ENCODE measurements around the gene DBP.

GRCh38 chr19:48595833-48596232 lies 41.3 kb downstream of the DBP start:
- TF ChIP-seq REST (IDR thresholded peaks at IDR 0.05; ENCODE audit: borderline replicate concordance in 1 of 2, low read depth in 1 of 2, low read length in 2 of 2) (no peak), EP300 (IDR thresholded peaks at IDR 0.05; ENCODE audit: low read depth in 2 of 2, low read length in 2 of 2) (no peak), EP300 (CRISPR knock-in tag; IDR thresholded peaks at IDR 0.05; ENCODE audit: borderline replicate concordance) (no peak), NR3C1 (CRISPR knock-in tag; IDR thresholded peaks at IDR 0.05) (no peak)

Measured in HepG2 (cell line).